Calu3 (cell line): ENCODE results near the gene NUPR1. TPM values are rescaled to one million over a fixed set of nuclear protein-coding genes. Genes with fewer than 3 reads are reported as not detected.

Experiments
- Bru-seq: library from RNA; stranded (reverse); fragments of 400-500 nt; gene quantifications from one replicate; lab custom pipeline; 2021; lab: Mats Ljungman, UMichigan
- BruChase-seq, 2 experiments: library from RNA; stranded (reverse); fragments of 400-500 nt; gene quantifications; one replicate each; lab custom pipeline; 2021; lab: Mats Ljungman, UMichigan
- BruUV-seq: library from RNA; stranded (reverse); fragments of 400-500 nt; replicated peaks from 2 replicates; lab custom pipeline; 2021; lab: Mats Ljungman, UMichigan
- CTCF ChIA-PET: fragments of 300-600 bp; sonication (Branson Sonifier 250); formaldehyde crosslinking; loops from one replicate; lab custom pipeline; 2022; ENCODE audit warnings: antibody characterized with exemption; lab: Charles Lee
- DNase-seq: peaks from one replicate; pipeline ENCODE4 v3.0.0; 2022
- H3K27ac Mint-ChIP-seq: one replicate; pipeline ENCODE4 v1.8.0; 2022; ENCODE audit warnings: mixed read lengths; ENCODE audit not compliant: unreplicated experiment
- H3K27me3 Mint-ChIP-seq: one replicate; pipeline ENCODE4 v1.8.0; 2022; ENCODE audit warnings: mixed read lengths; ENCODE audit not compliant: unreplicated experiment
- H3K36me3 Mint-ChIP-seq: one replicate; pipeline ENCODE4 v1.8.0; 2022; ENCODE audit warnings: mild to moderate bottlenecking, moderate library complexity, mixed read lengths; ENCODE audit not compliant: insufficient read depth, unreplicated experiment
- H3K4me1 Mint-ChIP-seq: one replicate; pipeline ENCODE4 v1.8.0; 2022; ENCODE audit warnings: mild to moderate bottlenecking, low read depth, mixed read lengths; ENCODE audit not compliant: unreplicated experiment
- H3K4me3 Mint-ChIP-seq: one replicate; pipeline ENCODE4 v1.8.0; 2022; ENCODE audit warnings: mild to moderate bottlenecking, low read depth, moderate library complexity, mixed read lengths; ENCODE audit not compliant: unreplicated experiment
- H3K9me3 Mint-ChIP-seq: one replicate; pipeline ENCODE4 v1.8.0; 2022; ENCODE audit warnings: low read depth, mixed read lengths; ENCODE audit not compliant: unreplicated experiment
- intact Hi-C: fragments of 100-400 bp; cut with micrococcal nuclease; formaldehyde crosslinking; loops from one replicate; pipeline ENCODE4 v1.10.0; 2022; ENCODE audit not compliant: unreplicated experiment
- long read RNA-seq: library from polyadenylated mRNA; stranded (forward); transcript quantifications from one replicate; pipeline ENCODE4 v2.0.0, GENCODE V29; 2022
- total RNA-seq: library from RNA; stranded (reverse); gene quantifications from 2 replicates; pipeline ENCODE4 v1.2.3, GENCODE V29; 2022
- TF ChIP-seq, protein P1 (sequence below): fragments of 200-600 bp; IDR thresholded peaks from one replicate; pipeline ENCODE4 v1.8.0; 2022; ENCODE audit warnings: antibody characterized with exemption; ENCODE audit not compliant: unreplicated experiment

The NUPR1 gene
- 0.27 and 0.73 TPM in 2 replicates for total RNA-seq
- percentile 20 among the genes with signal in this experiment for Bru-seq, nascent RNA
- BruChase-seq, experiment 1, labeled RNA remaining after a 6-hour chase = not detected
- percentile 20 among the genes with signal in this experiment for BruChase-seq, experiment 2, labeled RNA remaining after a 2-hour chase
- long read RNA-seq, full-length matches to known transcripts = 1 of 1 reads
- long read RNA-seq, partial matches to known transcripts = 0 of 1 reads
- long read RNA-seq, other reads (novel, unspliced or antisense) = 0 of 1 reads

DNA sequence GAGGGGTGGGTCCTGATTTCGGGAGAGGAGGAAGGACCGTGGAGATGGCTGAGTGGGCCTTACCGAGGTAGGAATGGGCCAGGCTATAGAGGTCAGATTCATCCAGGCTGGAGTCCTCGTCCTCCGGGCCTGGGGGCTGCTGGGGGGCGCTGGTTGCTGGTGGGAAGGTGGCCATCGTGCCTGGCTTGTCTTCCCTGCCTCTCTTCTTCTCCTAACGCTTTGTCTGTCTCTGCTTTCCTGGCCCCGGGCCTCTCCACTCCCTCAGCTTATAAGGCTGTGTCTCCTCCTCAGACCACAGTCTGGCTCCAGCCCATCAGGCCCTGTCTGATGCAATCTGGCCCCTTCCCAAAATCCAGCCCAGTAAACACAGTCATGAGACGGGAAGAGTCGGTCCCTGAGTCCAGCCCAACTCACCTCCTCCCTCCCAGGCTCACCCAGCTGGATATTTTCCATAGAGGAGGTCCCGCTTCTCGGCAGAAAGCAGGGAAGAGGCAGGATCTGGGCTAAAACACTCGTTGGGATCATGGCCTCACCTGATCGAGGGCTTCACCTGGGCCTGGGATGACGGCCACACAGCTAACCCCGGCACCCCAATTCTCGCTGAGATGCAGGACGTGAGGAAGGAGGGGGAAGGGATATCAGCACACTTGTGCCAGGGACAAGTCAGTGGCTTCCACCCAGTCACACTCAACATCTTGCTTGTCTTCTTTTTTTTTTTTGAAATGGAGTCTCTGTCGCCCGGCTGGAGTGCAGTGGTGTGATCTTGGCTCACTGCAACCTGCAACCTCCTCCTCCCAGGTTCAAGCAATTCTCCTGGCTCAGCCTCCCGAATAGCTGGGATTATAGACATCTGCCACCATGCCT lies at the start of gene NUPR1:
Gene NUPR1, minus strand, starts transcription at position 242 of the 864 bp plus-strand sequence. Its CDS starts 67 bp downstream, at position 175.
- BruUV-seq = no TSS peak
- intact Hi-C loops = no loop called here
- H3K27ac Mint-ChIP-seq = no peak within 1 kb of the TSS

DNA sequence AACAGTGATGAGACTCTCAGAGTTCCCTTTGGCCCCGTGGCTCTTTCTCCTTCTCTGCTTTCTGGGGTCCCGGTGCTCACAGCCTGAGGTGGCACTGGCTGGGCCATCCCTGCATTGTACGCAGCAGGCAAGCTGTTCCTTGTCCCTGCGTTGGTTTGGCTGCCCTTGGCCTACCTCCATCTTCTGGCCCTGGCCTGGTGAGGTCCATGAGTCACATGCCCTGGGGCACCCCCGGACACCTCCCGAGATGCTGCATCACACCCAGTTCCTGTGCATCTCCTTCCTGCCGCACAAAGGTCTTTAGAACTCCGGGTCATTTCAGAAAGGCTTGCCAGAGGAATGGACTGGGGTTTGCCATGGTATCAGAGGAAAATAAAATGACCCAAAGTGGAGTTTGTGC lies 48.6 kb upstream of the NUPR1 start:
- BruUV-seq = no TSS peak
- TF ChIP-seq, protein P1, sequence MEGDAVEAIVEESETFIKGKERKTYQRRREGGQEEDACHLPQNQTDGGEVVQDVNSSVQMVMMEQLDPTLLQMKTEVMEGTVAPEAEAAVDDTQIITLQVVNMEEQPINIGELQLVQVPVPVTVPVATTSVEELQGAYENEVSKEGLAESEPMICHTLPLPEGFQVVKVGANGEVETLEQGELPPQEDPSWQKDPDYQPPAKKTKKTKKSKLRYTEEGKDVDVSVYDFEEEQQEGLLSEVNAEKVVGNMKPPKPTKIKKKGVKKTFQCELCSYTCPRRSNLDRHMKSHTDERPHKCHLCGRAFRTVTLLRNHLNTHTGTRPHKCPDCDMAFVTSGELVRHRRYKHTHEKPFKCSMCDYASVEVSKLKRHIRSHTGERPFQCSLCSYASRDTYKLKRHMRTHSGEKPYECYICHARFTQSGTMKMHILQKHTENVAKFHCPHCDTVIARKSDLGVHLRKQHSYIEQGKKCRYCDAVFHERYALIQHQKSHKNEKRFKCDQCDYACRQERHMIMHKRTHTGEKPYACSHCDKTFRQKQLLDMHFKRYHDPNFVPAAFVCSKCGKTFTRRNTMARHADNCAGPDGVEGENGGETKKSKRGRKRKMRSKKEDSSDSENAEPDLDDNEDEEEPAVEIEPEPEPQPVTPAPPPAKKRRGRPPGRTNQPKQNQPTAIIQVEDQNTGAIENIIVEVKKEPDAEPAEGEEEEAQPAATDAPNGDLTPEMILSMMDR = no peak
- CTCF ChIA-PET = interaction anchor here (0.6 kb wide), 1 partner anchor 40 kb away, joined by 3 read pairs; no protein-coding TSS in a partner anchor
- Mint-ChIP-seq H3K9me3 (no peaks in the 10 kb centered on the region), H3K4me1 (peaks cover 8% of the 10 kb centered on the region), H3K4me3 (no peak overlapping the region), H3K27me3 (no peaks in the 10 kb centered on the region), H3K36me3 (peaks cover 7% of the 10 kb centered on the region), H3K27ac (no peak overlapping the region)
- DNase-seq = no peak
- intact Hi-C loops = no loop called here

More for the DNA sequence above, at the start of gene NUPR1:
- CTCF ChIA-PET = no interaction called here
- Mint-ChIP-seq H3K36me3 (no peaks in the 10 kb centered on the region), H3K4me3 (no peak within 1 kb of the TSS), H3K9me3 (no peaks in the 10 kb centered on the region), H3K27me3 (no peaks in the 10 kb centered on the region), H3K4me1 (no peaks in the 10 kb centered on the region)
- no peak for DNase-seq
- TF ChIP-seq, protein P1 = no peak

- H3K27me3 Mint-ChIP-seq = no peaks in the 10 kb centered on the region
- H3K4me1 Mint-ChIP-seq = peaks cover 8% of the 10 kb centered on the region
- DNase-seq = no peak
- CTCF ChIA-PET = no interaction called here
- no TSS peak for BruUV-seq
- no peaks in the 10 kb centered on the region for H3K9me3 Mint-ChIP-seq
- no peaks in the 10 kb centered on the region for H3K36me3 Mint-ChIP-seq
- no peak overlapping the region for H3K4me3 Mint-ChIP-seq
- TF ChIP-seq, protein P1 = no peak
- no peak overlapping the region for H3K27ac Mint-ChIP-seq
- intact Hi-C loops = no loop called here
Observed at GRCh38 chr16:28586466-28586865, 47.7 kb upstream of the NUPR1 start.

GRCh38 chr16:28585674-28586073 lies 46.9 kb upstream of the NUPR1 start:
- CTCF ChIA-PET = no interaction called here
- DNase-seq = no peak
- Mint-ChIP-seq H3K4me1 (peaks cover 8% of the 10 kb centered on the region), H3K36me3 (no peaks in the 10 kb centered on the region), H3K27me3 (no peaks in the 10 kb centered on the region), H3K27ac (no peak overlapping the region), H3K4me3 (no peak overlapping the region), H3K9me3 (no peaks in the 10 kb centered on the region)
- BruUV-seq = no TSS peak
- intact Hi-C loops = no loop called here
- TF ChIP-seq, protein P1 = no peak
